Ascending aorta (tissue), 2 donors: ENCODE data around the gene MMS22L. TPM values are rescaled to one million over a fixed set of nuclear protein-coding genes. Genes with fewer than 3 reads are reported as not detected.

Experiments
- DNase-seq, 2 donors: peaks; one replicate each; pipeline ENCODE4 v3.0.0-alpha.2; 2019; ENCODE audit warnings: low spot score in 2 of 2
- H3K27ac ChIP-seq, 2 donors: fragments of 200-600 bp; sonication (generic); one replicate each; pipeline ENCODE4 v1.5.1; 2016 to 2017; ENCODE audit warnings: mild to moderate bottlenecking in 1 of 2
- H3K27me3 ChIP-seq: fragments of 200-600 bp; sonication (generic); one replicate; pipeline ENCODE4 v1.5.1; 2017
- H3K36me3 ChIP-seq, 2 donors: fragments of 200-600 bp; sonication (generic); one replicate each; pipeline ENCODE4 v1.5.1; 2016
- H3K4me1 ChIP-seq, 2 donors: fragments of 200-600 bp; sonication (generic); one replicate each; pipeline ENCODE4 v1.5.1; 2016 to 2017; ENCODE audit warnings: mild to moderate bottlenecking in 1 of 2
- H3K4me3 ChIP-seq, 2 donors: fragments of 200-600 bp; sonication (generic); one replicate each; pipeline ENCODE4 v1.5.1; 2016 to 2017; ENCODE audit warnings: mild to moderate bottlenecking in 1 of 2
- H3K9me3 ChIP-seq, 2 donors: fragments of 200-600 bp; sonication (generic); one replicate each; pipeline ENCODE4 v1.5.1; 2016
- CTCF ChIP-seq, 3 experiments: fragments of 200-600 bp in 2 of 3; fragments of 450-650 bp in 1 of 3; sonication (generic) in 2 of 3; IDR thresholded peaks; one replicate each; pipeline ENCODE4 v1.5.1; 2016 to 2019; ENCODE audit warnings: antibody characterized with exemption in 3 of 3, mild to moderate bottlenecking in 1 of 3, moderate library complexity in 1 of 3
- intact Hi-C: fragments of 100-400 bp; cut with DNase I; formaldehyde crosslinking; loops from one replicate; pipeline ENCODE4 v1.15.1; 2023
- total RNA-seq: library from RNA; depleted of rRNA; stranded (reverse); fragments of >200 nt; gene quantifications from one replicate; pipeline ENCODE4 v1.1.0, GENCODE V29; 2016

MMS22L gene
- total RNA-seq, 1 donor from 2014 or later = 21.9 TPM

- DNase-seq = no peak
- TF ChIP-seq CTCF (IDR thresholded peaks at IDR 0.05) = no peak
- Histone ChIP-seq H3K9me3 (no peaks in the 10 kb centered on the region), H3K4me1 (no peaks in the 10 kb centered on the region), H3K27ac (no peak overlapping the region), H3K4me3 (no peak overlapping the region), H3K36me3 (no peaks in the 10 kb centered on the region), H3K27me3 (no peaks in the 10 kb centered on the region)
- intact Hi-C loops = no loop called here
These were observed 77.0 kb downstream of the MMS22L start for GRCh38 chr6:97205966-97206365.

- Histone ChIP-seq H3K36me3 (no peaks in the 10 kb centered on the region), H3K9me3 (no peaks in the 10 kb centered on the region), H3K27ac (no peak overlapping the region), H3K27me3 (no peaks in the 10 kb centered on the region), H3K4me3 (no peak overlapping the region), H3K4me1 (no peaks in the 10 kb centered on the region)
- no peak for TF ChIP-seq CTCF (IDR thresholded peaks at IDR 0.05)
- DNase-seq = no peak
- intact Hi-C loops = no loop called here
These were observed 79.7 kb downstream of the MMS22L start for GRCh38 chr6:97203343-97203742.

GRCh38 chr6:97198046-97198565, 84.9 kb downstream of the MMS22L start:
- no peaks in the 10 kb centered on the region for H3K27me3 ChIP-seq
- intact Hi-C loops = no loop called here
- H3K4me1 ChIP-seq = no peaks in the 10 kb centered on the region
- H3K36me3 ChIP-seq = no peaks in the 10 kb centered on the region
- no peak overlapping the region for H3K27ac ChIP-seq
- TF ChIP-seq CTCF (IDR thresholded peaks at IDR 0.05) = no peak
- no peaks in the 10 kb centered on the region for H3K9me3 ChIP-seq
- DNase-seq = no peak
- H3K4me3 ChIP-seq = no peak overlapping the region

- no peaks in the 10 kb centered on the region for H3K36me3 ChIP-seq
- intact Hi-C loops = no loop called here
- H3K27me3 ChIP-seq = no peaks in the 10 kb centered on the region
- H3K9me3 ChIP-seq = no peaks in the 10 kb centered on the region
- no peak overlapping the region for H3K27ac ChIP-seq
- H3K4me3 ChIP-seq = no peak overlapping the region
- no peaks in the 10 kb centered on the region for H3K4me1 ChIP-seq
- DNase-seq = no peak
- no peak for TF ChIP-seq CTCF (IDR thresholded peaks at IDR 0.05)
These were observed 87.9 kb downstream of the MMS22L start for GRCh38 chr6:97195117-97195516.

GRCh38 chr6:97189767-97190166, 93.2 kb downstream of the MMS22L start:
- no peak overlapping the region for H3K27ac ChIP-seq
- H3K27me3 ChIP-seq = no peaks in the 10 kb centered on the region
- no peak overlapping the region for H3K4me3 ChIP-seq
- H3K4me1 ChIP-seq = no peaks in the 10 kb centered on the region
- no peak for DNase-seq
- no peaks in the 10 kb centered on the region for H3K9me3 ChIP-seq
- H3K36me3 ChIP-seq = no peaks in the 10 kb centered on the region
- intact Hi-C loops = no loop called here
- no peak for TF ChIP-seq CTCF (IDR thresholded peaks at IDR 0.05)

- intact Hi-C loops = no loop called here
These were observed 95.1 kb downstream of the MMS22L start for GRCh38 chr6:97187951-97188350.

More at GRCh38 chr6:97187951-97188350, 95.1 kb downstream of the MMS22L start:
- H3K27ac ChIP-seq = no peak overlapping the region
- H3K4me1 ChIP-seq = no peaks in the 10 kb centered on the region
- H3K9me3 ChIP-seq = no peaks in the 10 kb centered on the region
- TF ChIP-seq CTCF (IDR thresholded peaks at IDR 0.05) = no peak
- no peaks in the 10 kb centered on the region for H3K36me3 ChIP-seq
- no peaks in the 10 kb centered on the region for H3K27me3 ChIP-seq
- no peak overlapping the region for H3K4me3 ChIP-seq
- no peak for DNase-seq
